Measurements from ENCODE around the gene PGBD1.

DNA sequence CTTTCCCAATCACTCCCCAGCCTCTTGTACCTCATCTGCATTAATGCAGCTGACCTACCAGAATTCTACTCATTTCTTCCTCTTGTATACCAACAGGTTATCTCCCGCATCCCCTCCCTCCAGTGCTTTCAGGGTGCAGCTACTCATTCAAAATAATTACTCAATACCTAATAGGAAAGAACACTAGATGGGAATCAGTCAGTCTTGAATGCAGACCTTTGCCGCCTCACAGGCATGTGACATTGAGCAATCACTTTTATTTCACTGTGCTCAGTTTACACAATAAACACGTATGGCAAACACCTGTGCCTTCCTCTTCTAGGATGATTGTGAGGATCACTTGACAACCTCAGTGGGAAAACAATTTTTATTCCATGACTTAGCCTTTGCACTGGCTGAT lies 41.3 kb downstream of the PGBD1 start:
- TF ChIP-seq, protein P1, sequence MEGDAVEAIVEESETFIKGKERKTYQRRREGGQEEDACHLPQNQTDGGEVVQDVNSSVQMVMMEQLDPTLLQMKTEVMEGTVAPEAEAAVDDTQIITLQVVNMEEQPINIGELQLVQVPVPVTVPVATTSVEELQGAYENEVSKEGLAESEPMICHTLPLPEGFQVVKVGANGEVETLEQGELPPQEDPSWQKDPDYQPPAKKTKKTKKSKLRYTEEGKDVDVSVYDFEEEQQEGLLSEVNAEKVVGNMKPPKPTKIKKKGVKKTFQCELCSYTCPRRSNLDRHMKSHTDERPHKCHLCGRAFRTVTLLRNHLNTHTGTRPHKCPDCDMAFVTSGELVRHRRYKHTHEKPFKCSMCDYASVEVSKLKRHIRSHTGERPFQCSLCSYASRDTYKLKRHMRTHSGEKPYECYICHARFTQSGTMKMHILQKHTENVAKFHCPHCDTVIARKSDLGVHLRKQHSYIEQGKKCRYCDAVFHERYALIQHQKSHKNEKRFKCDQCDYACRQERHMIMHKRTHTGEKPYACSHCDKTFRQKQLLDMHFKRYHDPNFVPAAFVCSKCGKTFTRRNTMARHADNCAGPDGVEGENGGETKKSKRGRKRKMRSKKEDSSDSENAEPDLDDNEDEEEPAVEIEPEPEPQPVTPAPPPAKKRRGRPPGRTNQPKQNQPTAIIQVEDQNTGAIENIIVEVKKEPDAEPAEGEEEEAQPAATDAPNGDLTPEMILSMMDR (conservative IDR thresholded peaks at IDR 0.05; ENCODE audit: low read depth, low read length), result no peak
- TF ChIP-seq EZH2 (IDR thresholded peaks at IDR 0.05; ENCODE audit: borderline replicate concordance, low read depth, low read length, poor library complexity, severe bottlenecking), result no peak

Measured in A673 (cell line).